NCI-H1105 (cell line): ENCODE measurements around the gene FCHO1.
A peak's percentile ranks its signal among the peaks of the same experiment; 100 is the strongest.

Source experiments
- DNase-seq: peaks from one replicate; lab custom pipeline; 2025; lab: John Stamatoyannopoulos, UW

FCHO1 gene

DNA sequence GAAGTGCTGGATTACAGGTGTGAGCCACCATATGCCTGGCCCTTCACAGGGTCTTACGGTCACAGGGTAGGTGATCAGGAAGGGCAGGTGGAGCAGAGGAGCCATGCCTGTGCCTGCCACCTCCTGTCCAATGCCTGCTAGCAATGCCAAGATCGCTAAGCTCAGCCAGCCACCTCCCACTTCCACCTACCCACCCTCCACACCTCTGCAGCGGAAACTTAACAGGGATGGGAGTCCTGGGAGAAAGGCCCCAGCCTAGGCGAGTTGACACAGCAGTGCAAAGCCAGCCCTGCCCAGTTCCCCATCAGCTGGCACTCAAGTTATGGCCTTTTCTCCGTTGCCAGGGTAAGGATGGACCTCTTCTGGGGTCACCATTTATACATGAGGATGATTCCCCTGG lies 15.9 kb upstream of the FCHO1 start:
- no peak for DNase-seq

GRCh38 chr19:17737690-17738153 lies 13.6 kb upstream of the FCHO1 start:
- no peak for DNase-seq

GRCh38 chr19:17739121-17739875 lies 12.0 kb upstream of the FCHO1 start:
- no peak for DNase-seq

DNA sequence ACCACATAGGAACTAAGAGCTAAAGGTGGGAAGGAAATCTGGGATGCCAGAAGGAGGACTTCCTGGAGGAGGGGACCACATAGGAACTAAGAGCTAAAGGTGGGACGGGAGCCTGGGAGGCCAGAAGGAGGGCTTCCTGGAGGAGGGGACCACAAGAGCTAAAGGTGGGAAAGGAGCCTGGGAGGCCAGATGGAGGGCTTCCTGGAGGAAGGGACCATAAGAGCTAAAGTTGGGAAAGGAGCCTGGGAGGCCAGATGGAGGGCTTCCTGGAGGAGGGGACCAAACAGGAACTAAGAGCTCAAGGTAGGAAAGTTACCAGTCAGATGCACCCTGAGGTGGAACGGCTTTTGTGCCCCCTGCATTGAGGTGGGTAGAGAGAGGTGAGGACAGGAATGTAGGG lies 9.8 kb upstream of the FCHO1 start:
- DNase-seq: no peak

DNA sequence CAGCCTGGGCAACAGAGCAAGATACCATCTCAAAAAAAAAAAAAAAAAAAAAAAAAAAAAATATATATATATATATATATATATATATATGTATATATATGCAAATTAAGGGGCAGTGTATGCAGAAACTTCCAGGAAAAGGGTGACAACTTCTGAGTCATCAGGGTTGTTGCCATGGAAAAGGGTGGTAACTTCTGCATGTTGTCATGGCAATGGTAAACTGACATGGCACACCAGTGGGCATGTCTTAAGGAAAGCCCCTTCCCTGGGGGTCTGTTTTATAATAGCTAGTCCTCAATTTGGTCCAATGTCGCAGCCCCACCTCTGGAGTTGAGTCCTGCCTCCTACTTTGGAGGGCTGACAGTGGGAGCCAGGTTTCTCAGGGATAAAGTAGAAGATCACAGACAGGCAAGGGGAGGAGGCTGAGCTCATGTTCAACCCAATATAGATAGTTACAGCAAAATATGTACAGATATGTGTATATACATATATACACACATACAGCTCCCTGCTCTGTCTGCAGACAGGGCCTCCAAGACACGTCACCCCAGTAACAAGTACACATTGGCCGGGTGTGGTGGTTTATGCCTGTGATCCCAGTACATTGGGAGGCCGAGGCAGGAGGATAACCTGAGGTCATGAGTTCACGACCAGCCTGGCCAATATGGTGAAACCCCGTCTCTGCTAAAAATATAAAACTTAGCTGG lies 7.2 kb upstream of the FCHO1 start:
- DNase-seq: no peak

DNA sequence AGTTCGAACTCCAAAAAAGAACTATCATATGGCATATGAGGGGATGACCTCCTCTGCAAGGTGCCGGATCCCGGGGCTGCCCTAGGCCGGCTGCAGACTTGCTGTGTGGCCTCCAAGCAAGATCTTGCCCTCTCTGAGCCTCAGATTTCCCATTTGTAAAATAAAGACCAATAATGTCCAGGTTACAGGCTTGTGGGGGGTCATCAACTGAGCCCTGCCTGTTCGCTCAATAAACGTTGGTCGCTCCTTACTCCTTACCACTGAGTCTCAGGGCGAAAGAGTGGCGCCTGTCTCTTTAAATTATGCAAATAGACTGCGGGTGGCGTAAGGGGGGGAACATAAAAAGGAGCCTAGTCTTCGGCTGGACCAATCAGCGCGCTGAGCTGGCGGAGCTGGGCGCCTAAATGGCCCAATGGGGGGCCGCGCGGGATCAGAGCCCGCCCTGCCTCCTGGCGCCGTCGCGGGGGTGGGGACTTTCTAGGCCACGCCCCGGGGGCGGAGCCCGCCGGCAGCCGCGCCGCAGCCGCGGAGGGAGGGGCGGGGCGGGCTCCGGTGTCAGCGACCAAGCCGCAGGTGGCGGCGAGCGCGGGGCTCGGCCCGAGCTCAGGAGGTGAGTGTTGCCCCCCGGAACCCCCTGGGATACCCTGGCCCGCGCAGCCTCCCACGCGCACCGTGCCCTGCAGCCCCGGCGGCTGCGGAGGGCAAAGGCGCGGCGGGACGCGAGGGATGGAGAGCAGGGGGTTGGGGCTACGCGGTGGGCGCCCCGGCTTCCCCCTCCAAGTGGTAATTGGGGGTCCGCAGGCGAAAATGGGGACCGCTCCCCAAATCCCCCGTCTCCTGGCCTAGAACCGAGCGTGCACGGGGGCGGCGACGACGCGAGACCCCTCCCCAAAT lies 3.8 kb upstream of the FCHO1 start:
- DNase-seq: peak; percentile 92

DNA sequence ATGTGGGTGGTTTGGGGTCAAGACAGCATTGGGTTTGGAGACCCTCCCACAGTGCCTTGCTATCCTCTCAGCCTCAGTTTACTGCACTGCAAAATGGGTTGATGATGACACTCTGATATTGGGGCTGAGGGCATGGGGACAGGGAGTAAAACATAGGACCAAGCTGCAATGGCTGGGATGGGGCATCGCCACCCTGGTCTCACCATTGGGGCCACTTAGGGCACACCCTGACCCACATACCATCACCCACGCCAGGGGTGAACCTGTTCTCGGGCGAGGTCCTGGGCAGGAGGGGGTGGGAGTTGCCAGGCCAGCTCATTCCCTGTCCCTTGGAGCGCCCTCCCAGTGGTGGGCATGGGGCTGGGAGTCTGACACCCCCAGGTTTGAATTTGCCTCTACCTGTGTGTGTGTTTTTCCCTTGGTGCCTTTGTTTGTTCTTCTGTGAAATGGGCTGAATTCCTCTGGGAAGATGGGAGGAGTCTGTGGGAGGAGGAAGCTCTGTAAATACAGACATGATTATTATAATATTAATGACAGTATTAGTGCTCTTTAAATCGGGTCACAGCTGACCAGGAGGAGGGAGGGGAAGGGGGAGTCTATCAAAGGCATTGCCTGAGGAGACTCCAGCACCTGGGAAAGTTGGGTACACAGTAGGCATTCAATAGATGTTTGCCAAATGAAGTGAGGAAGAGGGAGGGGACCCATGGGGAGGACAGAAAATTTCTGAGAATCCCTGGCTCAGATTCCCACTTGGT lies 2.2 kb upstream of the FCHO1 start:
- DNase-seq: no peak

- no peak for DNase-seq
These were observed 1.4 kb upstream of the FCHO1 start for GRCh38 chr19:17749912-17750317.

GRCh38 chr19:17751912-17752273 lies 616 bp downstream of the FCHO1 start:
- no peak for DNase-seq

DNA sequence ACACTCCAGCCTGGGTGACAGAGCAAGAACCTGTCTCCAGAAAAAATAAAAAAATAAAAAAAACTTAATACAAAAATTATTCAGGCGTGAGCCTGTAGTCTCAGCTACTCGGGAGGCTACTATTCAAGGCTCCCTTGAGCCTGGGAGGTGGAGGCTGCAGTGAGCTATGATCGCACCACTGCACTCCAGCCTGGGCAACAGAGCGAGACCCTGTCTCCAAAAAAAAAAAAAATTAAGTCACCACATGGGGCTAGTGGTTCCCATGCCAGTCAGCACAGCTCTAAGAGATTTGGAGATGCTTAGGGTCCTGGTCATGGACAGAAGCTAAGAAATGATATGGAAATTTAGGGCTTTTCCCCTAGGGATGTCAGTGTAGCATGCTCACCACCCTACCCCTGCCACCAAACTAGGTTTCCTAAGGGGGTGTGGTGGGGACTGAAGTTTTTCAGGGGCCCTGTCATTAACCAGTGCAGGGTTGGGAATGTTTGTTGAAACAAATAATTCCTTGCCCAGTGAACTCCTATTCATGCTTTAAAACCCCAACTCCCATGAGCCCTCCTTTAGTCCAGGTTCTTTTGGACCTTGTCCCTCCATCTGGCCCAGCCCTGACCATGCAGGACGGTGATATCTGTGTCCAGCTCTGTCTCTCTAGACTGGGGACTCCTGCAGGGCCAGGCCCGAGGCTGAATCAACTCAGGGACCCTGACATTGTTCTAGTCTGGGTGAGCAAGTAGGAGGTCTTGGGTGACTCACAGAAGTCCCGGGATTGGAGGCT lies 1.8 kb downstream of the FCHO1 start:
- no peak for DNase-seq

DNA sequence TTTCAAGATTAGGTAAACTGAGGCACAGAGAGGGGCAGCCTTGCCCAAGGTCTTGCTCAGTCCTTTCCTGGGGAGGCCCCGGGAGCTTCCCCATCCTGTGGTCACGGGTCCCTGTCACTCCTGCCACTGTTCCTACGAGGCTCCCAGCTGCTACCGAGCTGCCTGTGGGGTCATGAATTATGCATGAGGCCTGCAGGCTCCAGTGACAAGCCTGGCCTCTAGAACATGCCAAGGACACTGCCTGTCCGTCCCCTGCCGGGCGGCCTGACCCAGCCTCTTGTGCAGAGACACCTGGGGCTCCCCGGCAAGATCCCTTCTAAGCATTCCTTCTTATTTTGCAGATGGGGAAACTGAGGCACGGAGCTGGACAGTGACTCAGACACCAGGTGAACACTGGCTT lies 2.7 kb downstream of the FCHO1 start:
- DNase-seq: no peak

- no peak for DNase-seq
These were observed 3.6 kb downstream of the FCHO1 start for GRCh38 chr19:17754634-17755442.

- no peak for DNase-seq
These were observed 4.2 kb downstream of the FCHO1 start for GRCh38 chr19:17755443-17755890.

- peak; percentile 87 for DNase-seq
These were observed 4.8 kb downstream of the FCHO1 start for GRCh38 chr19:17755977-17756670.

DNA sequence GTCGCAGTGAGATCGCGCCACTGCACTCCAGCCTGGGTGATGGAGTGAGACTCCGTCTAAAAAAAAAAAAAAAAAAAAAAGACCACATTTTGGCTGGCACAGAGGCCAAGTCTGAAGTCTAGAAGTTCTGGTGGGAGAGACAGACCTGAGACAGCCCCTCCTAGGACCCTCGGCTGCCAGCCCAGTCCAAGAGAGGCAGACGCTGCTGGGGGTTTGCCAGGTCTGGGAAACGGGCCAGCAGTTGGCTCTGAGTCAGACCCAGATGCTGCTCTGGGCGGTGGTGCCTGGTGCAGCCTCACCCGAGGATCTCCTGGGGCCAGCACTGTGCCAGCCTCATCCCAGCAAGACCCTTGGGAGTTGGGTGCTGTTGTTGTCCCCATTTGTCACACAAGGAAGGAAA lies 5.8 kb downstream of the FCHO1 start:
- peak; percentile 79 for DNase-seq

- DNase-seq: no peak
These were observed 7.2 kb downstream of the FCHO1 start for GRCh38 chr19:17758515-17758914.

DNA sequence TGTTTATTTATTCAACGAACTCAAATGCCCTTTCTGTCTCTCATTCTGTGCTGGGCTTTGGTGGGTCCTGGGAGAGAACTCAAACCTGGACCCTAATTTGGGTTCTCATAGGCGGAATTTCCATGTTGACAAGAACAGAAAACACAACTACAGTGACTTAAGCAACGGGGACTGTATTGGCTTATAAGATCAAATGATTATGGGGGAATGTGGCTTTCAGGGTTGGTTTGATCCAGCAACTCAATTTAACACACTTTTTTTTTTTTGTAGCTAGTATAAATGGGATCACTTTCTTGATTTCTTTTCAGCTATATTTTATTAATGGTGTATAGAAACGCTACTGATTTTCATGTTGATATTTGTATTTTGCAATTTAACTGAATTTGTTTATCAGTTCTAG lies 9.9 kb downstream of the FCHO1 start:
- DNase-seq: no peak

DNA sequence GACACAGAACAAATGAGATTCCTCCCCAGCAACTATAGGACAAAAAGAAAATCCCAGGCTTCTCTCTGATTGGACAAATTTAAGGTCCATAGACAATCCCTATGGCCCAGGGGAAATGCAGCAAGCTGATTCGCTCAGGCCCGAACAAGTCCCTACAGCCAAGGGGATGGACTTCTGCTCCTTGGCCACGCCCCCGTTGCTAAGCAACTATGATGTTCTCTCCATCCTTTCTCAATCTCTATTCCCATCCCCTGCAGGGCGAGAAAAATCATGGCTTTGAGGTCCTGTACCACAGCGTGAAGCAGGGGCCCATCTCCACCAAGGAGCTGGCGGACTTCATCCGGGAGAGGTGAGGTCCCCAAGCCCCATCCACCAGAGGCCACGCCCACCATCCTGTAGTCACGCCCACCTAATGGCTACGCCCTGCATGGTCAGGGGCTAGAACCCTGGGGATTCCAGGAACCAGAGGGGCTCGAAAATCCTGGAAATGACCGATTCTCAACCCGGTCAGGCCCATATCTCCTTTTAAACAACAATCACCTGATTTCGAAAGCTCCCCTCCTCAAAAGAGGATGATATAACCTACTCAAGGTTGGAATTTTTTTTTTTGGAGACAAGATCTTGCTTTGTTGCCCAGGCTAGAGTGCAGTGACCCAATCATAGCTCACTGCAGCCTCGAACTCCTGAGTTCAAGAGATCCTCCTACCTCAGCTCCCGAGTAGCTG lies 11.4 kb downstream of the FCHO1 start:
- no peak for DNase-seq

DNA sequence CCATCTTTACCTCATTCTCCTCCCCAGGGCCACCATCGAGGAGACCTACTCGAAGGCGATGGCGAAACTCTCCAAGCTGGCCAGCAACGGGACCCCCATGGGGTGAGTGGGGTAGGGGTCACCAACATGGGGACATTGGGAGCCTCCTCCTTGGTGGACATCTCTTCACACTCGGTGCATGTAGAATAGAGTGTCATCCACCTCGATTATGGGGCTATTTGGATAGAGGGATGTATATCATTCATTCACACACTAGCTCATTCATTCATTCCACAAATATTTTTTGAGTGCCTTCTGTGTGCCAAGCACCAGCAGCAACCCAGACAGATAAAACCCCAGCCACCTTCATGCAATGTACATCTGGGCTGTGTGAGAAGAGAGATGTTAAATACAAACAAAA lies 13.1 kb downstream of the FCHO1 start:
- no peak for DNase-seq
